K562 (cell line): ENCODE measurements around the gene FADD. TPM values are rescaled to one million over a fixed set of nuclear protein-coding genes. Genes with fewer than 3 reads are reported as not detected.

Source experiments
- ATF7 ChIP-seq: fragments of 450-650 bp; IDR thresholded peaks from 2 replicates; pipeline ENCODE4 v1.7.1; 2014; ENCODE audit warnings: mild to moderate bottlenecking, moderate library complexity
- BACH1 ChIP-seq: fragments of 200-800 bp; sonication (Bioruptor generic); IDR thresholded peaks from 2 replicates; pipeline ENCODE4 v1.6.1; 2016; ENCODE audit warnings: missing genetic modification characterization, missing compliant biosample characterization
- CBX3 ChIP-seq, 2 experiments: IDR thresholded peaks; 1 replicate in 1 of 2; 2 replicates in 1 of 2; pipeline ENCODE4 v1.6.1; 2012; ENCODE audit warnings: inconsistent platforms in 2 of 2, low read length in 2 of 2, borderline replicate concordance in 1 of 2, control low read depth in 1 of 2
- CBX8 ChIP-seq: fragments of 200-600 bp; sonication (generic); IDR thresholded peaks from 2 replicates; pipeline ENCODE4 v1.6.1; 2012; ENCODE audit warnings: borderline replicate concordance, mixed run types, low read depth, mild to moderate bottlenecking, moderate library complexity, mixed read lengths, low read length, control low read depth, inconsistent platforms; ENCODE audit not compliant: poor library complexity, severe bottlenecking; ENCODE audit errors: extremely low read depth
- CC2D1A ChIP-seq: fragments of 450-650 bp; IDR thresholded peaks from 2 replicates; pipeline ENCODE4 v1.6.1; 2017; ENCODE audit warnings: mild to moderate bottlenecking
- FOS ChIP-seq: IDR thresholded peaks from 3 replicates; pipeline ENCODE4 v1.6.1; 2011; ENCODE audit not compliant: insufficient read length; ENCODE audit errors: extremely low read depth
- KLF6 ChIP-seq: fragments of 250-450 bp; sonication (Bioruptor Pico); IDR thresholded peaks from 2 replicates; pipeline ENCODE4 v1.4.0; 2020; ENCODE audit warnings: mild to moderate bottlenecking, moderate library complexity, borderline replicate concordance
- LCOR ChIP-seq: sonication (generic); formaldehyde crosslinking; IDR thresholded peaks from 2 replicates; pipeline ENCODE4 v1.8.0; 2022; ENCODE audit warnings: mild to moderate bottlenecking, missing genetic modification reagents
- MAFK ChIP-seq: IDR thresholded peaks from 2 replicates; pipeline ENCODE4 v1.6.1; 2011; ENCODE audit warnings: low read length, improper control_type of control experiment
- SP2 ChIP-seq: IDR thresholded peaks from 2 replicates; pipeline ENCODE4 v1.6.1; 2011; ENCODE audit warnings: mild to moderate bottlenecking, low read depth, low read length, moderate library complexity; ENCODE audit not compliant: poor library complexity, severe bottlenecking; ENCODE audit errors: extremely low read depth
- ZEB2 ChIP-seq: fragments of 450-650 bp; IDR thresholded peaks from 2 replicates; pipeline ENCODE4 v1.6.1; 2016
- ZKSCAN3 ChIP-seq: fragments of 250-450 bp; sonication (Bioruptor Pico); IDR thresholded peaks from 2 replicates; pipeline ENCODE4 v1.4.0; 2020
- ZNF263 ChIP-seq: sonication (generic); formaldehyde crosslinking; IDR thresholded peaks from 2 replicates; pipeline ENCODE4 v1.8.0; 2022; ENCODE audit warnings: mild to moderate bottlenecking, missing genetic modification reagents, borderline replicate concordance
- ZNF274 ChIP-seq: IDR thresholded peaks from 2 replicates; pipeline ENCODE4 v1.6.1; 2011; ENCODE audit warnings: low read depth, mild to moderate bottlenecking, low read length, moderate library complexity, borderline replicate concordance
- ZNF699 ChIP-seq: fragments of 250-450 bp; sonication (Bioruptor Pico); IDR thresholded peaks from 2 replicates; pipeline ENCODE4 v1.8.0; 2021; ENCODE audit warnings: mild to moderate bottlenecking, moderate library complexity; ENCODE audit not compliant: insufficient replicate concordance
- polyA plus RNA-seq, 8 experiments: library from polyadenylated mRNA; depleted of rRNA in 4 of 8; stranded (reverse) in 5 of 8; unstranded in 3 of 8; fragments of >200 nt; fragmentation: Nextera tagmentation in 2 of 8; fragmentation: Illumina TruSeq in 1 of 8; extraction: Ambion mirVana in 2 of 8; extraction: Trizol in 1 of 8; gene quantifications; 2 replicates each; pipeline versions ENCODE4 v1.2.1 to v1.2.3, GENCODE V29; 2011 to 2014; ENCODE audit warnings: inconsistent platforms in 1 of 8, missing spikeins in 1 of 8
- total RNA-seq, 7 experiments: library from RNA; depleted of rRNA in 6 of 7; stranded (reverse); fragments of >200 nt in 6 of 7; fragmentation: Illumina TruSeq in 2 of 7; extraction: Trizol in 2 of 7; gene quantifications; 2 replicates each; pipeline versions ENCODE4 v1.2.1 to v1.2.3, GENCODE V29; 2011 to 2021; ENCODE audit warnings: low replicate concordance in 1 of 7
- TF ChIP-seq, protein P1 (sequence below), 2 experiments: fragments of 450-650 bp; IDR thresholded peaks; 2 replicates each; pipeline ENCODE4 v1.6.1; 2016
- TF ChIP-seq, protein P2 (sequence below): sonication (generic); formaldehyde crosslinking; IDR thresholded peaks from 2 replicates; pipeline ENCODE4 v1.9.0; 2022; ENCODE audit warnings: mild to moderate bottlenecking, missing genetic modification reagents
- TF ChIP-seq, protein P3 (sequence below), 2 experiments: fragments of 450-650 bp in 1 of 2; sonication (generic) in 1 of 2; formaldehyde crosslinking in 1 of 2; IDR thresholded peaks in 1 of 2; conservative IDR thresholded peaks in 1 of 2; 2 replicates each; pipeline versions ENCODE4 v1.6.1 to v1.8.1; 2016 to 2023; ENCODE audit warnings: mild to moderate bottlenecking in 2 of 2, moderate library complexity in 2 of 2, inconsistent platforms in 1 of 2, missing genetic modification reagents in 1 of 2
- TF ChIP-seq, protein P4 (sequence below): sonication (generic); formaldehyde crosslinking; IDR thresholded peaks from 2 replicates; pipeline ENCODE4 v1.8.1; 2023; ENCODE audit warnings: mild to moderate bottlenecking, missing genetic modification reagents
- TF ChIP-seq, protein P5 (sequence below): fragments of 250-450 bp; sonication (Bioruptor Pico); IDR thresholded peaks from 2 replicates; pipeline ENCODE4 v1.9.0; 2021; ENCODE audit warnings: mild to moderate bottlenecking, inconsistent platforms

Gene FADD
- total and polyA plus RNA-seq, 9 of the 15 experiments (the other 6 are each of a cell fraction or from before 2014, with no cell fraction given): 0.29 to 26.9 (median 20.4) TPM

DNA sequence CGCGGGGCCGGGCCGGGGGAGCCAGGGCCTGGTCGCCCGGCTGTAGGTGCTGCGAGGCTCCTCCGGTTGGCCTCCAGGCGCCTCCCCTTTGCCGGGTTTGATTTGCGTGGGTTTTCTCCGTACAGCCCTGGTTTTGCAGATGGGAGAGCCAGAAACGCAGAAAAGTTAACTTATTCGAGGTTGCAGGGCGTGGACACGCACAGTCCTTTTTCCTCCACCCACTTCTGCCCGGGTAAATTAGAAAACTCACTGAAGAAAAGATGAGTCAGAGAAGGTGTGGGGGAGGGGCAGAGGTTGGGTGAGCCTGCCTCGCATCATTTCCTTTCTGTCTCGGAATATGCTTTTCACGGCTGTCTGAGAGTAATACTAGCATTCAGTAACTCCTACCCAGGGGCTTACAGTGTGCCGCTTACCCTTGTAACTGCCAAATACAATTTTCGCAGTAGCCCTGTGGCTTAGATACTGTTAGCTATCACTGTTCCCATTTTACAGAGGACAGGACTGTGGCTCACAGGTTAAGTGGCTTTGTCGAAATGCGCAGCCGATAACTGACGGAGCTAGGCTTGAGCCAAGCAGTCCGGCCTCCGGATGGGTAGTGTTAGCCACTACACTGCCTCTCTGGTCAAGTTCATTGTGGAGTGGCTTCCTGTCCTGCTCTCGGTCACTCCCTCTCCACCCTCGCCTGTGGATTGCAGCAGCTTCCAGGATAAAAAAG lies 812 bp downstream of the FADD start (continued):
- TF ChIP-seq, protein P1, sequence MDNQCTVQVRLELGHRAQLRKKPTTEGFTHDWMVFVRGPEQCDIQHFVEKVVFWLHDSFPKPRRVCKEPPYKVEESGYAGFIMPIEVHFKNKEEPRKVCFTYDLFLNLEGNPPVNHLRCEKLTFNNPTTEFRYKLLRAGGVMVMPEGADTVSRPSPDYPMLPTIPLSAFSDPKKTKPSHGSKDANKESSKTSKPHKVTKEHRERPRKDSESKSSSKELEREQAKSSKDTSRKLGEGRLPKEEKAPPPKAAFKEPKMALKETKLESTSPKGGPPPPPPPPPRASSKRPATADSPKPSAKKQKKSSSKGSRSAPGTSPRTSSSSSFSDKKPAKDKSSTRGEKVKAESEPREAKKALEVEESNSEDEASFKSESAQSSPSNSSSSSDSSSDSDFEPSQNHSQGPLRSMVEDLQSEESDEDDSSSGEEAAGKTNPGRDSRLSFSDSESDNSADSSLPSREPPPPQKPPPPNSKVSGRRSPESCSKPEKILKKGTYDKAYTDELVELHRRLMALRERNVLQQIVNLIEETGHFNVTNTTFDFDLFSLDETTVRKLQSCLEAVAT (IDR thresholded peaks at IDR 0.05): 0 out of 4 replicates have a peak, but pooled peaks of 1 of the 2 experiments have one; percentile 32
- TF ChIP-seq ZNF699 (CRISPR knock-in tag): no peak
- no peak for TF ChIP-seq KLF6
- TF ChIP-seq CBX3 (IDR thresholded peaks at IDR 0.05; ENCODE audit: borderline replicate concordance in 1 of 2, low read length in 2 of 2): 0 out of 3 replicates have a peak, but pooled peaks of 1 of the 2 experiments have one; percentile 38
- 0 out of 2 replicates have a peak, but pooled peaks have one; percentile 8 for TF ChIP-seq ZNF263 (CRISPR knock-in tag)
- TF ChIP-seq FOS: peak; percentile 43
- TF ChIP-seq ZEB2: peak; percentile 36; the same call in 1 of the 2 replicates
- TF ChIP-seq, protein P2, sequence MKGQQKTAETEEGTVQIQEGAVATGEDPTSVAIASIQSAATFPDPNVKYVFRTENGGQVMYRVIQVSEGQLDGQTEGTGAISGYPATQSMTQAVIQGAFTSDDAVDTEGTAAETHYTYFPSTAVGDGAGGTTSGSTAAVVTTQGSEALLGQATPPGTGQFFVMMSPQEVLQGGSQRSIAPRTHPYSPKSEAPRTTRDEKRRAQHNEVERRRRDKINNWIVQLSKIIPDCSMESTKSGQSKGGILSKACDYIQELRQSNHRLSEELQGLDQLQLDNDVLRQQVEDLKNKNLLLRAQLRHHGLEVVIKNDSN (CRISPR knock-in tag): no peak
- TF ChIP-seq MAFK: peak; percentile 44; the same call in 1 of the 2 replicates
- no peak for TF ChIP-seq CC2D1A
- TF ChIP-seq, protein P3, sequence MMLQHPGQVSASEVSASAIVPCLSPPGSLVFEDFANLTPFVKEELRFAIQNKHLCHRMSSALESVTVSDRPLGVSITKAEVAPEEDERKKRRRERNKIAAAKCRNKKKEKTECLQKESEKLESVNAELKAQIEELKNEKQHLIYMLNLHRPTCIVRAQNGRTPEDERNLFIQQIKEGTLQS (IDR thresholded peaks at IDR 0.05): peak; percentile 93
- TF ChIP-seq, protein P3 (CRISPR knock-in tag; conservative IDR thresholded peaks at IDR 0.05): peak; percentile 91
- TF ChIP-seq LCOR (CRISPR knock-in tag): no peak
- TF ChIP-seq, protein P4, sequence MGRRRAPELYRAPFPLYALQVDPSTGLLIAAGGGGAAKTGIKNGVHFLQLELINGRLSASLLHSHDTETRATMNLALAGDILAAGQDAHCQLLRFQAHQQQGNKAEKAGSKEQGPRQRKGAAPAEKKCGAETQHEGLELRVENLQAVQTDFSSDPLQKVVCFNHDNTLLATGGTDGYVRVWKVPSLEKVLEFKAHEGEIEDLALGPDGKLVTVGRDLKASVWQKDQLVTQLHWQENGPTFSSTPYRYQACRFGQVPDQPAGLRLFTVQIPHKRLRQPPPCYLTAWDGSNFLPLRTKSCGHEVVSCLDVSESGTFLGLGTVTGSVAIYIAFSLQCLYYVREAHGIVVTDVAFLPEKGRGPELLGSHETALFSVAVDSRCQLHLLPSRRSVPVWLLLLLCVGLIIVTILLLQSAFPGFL (CRISPR knock-in tag): no peak
- peak; percentile 64 for TF ChIP-seq BACH1 (tag)
- no peak for TF ChIP-seq CBX8
- TF ChIP-seq SP2: no peak
- TF ChIP-seq, protein P5, sequence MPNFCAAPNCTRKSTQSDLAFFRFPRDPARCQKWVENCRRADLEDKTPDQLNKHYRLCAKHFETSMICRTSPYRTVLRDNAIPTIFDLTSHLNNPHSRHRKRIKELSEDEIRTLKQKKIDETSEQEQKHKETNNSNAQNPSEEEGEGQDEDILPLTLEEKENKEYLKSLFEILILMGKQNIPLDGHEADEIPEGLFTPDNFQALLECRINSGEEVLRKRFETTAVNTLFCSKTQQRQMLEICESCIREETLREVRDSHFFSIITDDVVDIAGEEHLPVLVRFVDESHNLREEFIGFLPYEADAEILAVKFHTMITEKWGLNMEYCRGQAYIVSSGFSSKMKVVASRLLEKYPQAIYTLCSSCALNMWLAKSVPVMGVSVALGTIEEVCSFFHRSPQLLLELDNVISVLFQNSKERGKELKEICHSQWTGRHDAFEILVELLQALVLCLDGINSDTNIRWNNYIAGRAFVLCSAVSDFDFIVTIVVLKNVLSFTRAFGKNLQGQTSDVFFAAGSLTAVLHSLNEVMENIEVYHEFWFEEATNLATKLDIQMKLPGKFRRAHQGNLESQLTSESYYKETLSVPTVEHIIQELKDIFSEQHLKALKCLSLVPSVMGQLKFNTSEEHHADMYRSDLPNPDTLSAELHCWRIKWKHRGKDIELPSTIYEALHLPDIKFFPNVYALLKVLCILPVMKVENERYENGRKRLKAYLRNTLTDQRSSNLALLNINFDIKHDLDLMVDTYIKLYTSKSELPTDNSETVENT (CRISPR knock-in tag): no peak
- no peak for TF ChIP-seq ZNF274
- TF ChIP-seq ZKSCAN3 (CRISPR knock-in tag): no peak
- TF ChIP-seq ATF7: no peak
